ENCODE results near the gene TMEM178B.

The TMEM178B gene

DNA sequence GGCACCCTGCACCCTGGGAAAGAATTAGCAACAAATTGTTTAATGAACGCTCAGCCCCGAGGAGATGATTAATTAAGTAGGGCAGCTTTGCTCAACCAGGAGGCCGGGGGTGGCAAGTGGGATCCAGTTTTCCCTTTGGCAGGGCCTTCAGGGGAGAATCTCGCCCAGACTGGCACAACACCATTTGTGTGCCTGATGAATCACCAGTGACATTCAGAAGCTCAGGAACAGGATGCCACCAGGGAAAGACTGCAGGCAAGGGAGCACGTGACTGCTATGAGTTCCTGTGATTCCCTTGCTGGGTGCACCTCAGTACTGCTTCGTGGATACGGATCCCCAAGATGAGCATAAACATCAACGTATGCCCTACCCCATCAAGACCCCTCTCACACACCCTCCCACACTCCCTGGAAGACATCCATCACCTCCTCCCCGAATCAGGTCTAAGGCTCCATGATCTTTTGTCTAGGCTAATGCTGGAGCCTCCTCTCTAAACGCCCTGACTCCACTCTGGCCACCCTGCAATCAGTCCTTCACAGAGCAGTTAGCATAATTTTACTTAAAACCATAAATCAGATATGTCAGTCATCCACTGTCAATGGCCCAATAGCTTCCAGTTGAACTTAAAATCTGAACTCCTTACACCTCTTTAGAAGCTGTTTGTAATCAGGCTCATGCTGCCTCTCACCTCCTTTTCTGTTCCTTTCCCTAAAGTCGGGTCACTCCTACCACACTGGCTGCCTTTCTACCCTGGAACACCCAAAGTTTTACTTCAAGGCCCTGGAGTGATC lies 368.2 kb downstream of the TMEM178B start:
- Histone ChIP-seq H3K4me3 (ENCODE audit: low read length in 2 of 2) (no peak overlapping the region), H3K27ac (ENCODE audit: low read depth in 2 of 2, low read length in 2 of 2) (no peak overlapping the region), H3K27me3 (ENCODE audit: control insufficient read depth in 2 of 2, insufficient read depth in 2 of 2, low read length in 2 of 2) (no peaks in the 10 kb centered on the region)

DNA sequence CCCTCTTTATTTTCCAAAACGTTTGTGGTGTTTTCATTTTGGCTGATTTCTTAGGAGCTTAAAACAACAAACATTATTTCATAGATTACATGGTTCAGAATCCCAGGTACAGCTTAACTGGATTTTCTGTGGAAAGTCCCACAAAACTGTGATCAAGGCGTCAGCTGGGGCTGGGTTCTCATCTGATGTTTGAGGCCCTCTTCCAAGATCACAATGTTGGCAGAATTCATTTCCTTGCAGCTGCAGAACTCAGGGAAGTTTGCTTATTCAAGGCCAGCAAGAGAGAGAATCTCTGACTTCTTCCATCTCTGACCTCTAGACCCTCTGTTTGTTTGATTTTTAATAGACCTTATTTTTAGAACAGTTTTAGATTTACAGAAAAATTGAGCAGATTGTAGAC lies 368.9 kb downstream of the TMEM178B start:
- no peaks in the 10 kb centered on the region for H3K36me3 ChIP-seq (ENCODE audit: control insufficient read depth in 2 of 2, insufficient read depth in 2 of 2, low read length in 2 of 2)
- no peaks in the 10 kb centered on the region for H3K9me3 ChIP-seq (ENCODE audit: control insufficient read depth in 2 of 2, low read length in 2 of 2)
- H3K9ac ChIP-seq (ENCODE audit: low read depth in 1 of 2, low read length in 2 of 2): no peak overlapping the region
- H3K4me3 ChIP-seq (ENCODE audit: low read length in 2 of 2): no peak overlapping the region
- H3K27me3 ChIP-seq (ENCODE audit: control insufficient read depth in 2 of 2, insufficient read depth in 2 of 2, low read length in 2 of 2): no peaks in the 10 kb centered on the region
- H3K4me1 ChIP-seq (ENCODE audit: control insufficient read depth in 2 of 2, insufficient read depth in 2 of 2, low read length in 2 of 2): no peaks in the 10 kb centered on the region
- H3K27ac ChIP-seq (ENCODE audit: low read depth in 2 of 2, low read length in 2 of 2): no peak overlapping the region

More for the DNA sequence above, 368.2 kb downstream of the TMEM178B start:
- Histone ChIP-seq H3K9ac (ENCODE audit: low read depth in 1 of 2, low read length in 2 of 2) (no peak overlapping the region), H3K4me1 (ENCODE audit: control insufficient read depth in 2 of 2, insufficient read depth in 2 of 2, low read length in 2 of 2) (no peaks in the 10 kb centered on the region), H3K9me3 (ENCODE audit: control insufficient read depth in 2 of 2, low read length in 2 of 2) (no peaks in the 10 kb centered on the region), H3K36me3 (ENCODE audit: control insufficient read depth in 2 of 2, insufficient read depth in 2 of 2, low read length in 2 of 2) (no peaks in the 10 kb centered on the region)

DNA sequence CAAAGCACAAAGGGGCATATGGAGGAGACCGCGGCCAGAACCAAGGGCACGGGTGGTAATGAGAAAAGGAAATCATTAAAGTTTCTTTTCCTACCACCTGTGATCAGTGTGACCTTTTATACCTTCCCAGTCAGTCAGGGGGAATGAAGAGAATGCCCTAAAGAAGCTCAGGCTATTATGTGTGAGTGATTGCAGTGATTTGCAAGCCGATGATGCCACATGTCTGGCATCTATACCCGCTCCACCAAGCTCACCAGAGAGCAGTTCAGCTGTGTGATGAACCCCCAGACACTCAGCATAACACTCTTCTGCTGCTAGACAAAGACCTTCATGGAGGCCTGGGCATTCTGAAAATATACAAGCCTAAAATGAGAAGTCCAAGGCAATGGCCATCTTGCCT lies 371.1 kb downstream of the TMEM178B start:
- H3K4me3 ChIP-seq (ENCODE audit: low read length in 2 of 2): no peak overlapping the region
- H3K9me3 ChIP-seq (ENCODE audit: control insufficient read depth in 2 of 2, low read length in 2 of 2): no peaks in the 10 kb centered on the region
- no peak overlapping the region for H3K27ac ChIP-seq (ENCODE audit: low read depth in 2 of 2, low read length in 2 of 2)
- H3K9ac ChIP-seq (ENCODE audit: low read depth in 1 of 2, low read length in 2 of 2): no peak overlapping the region
- no peaks in the 10 kb centered on the region for H3K4me1 ChIP-seq (ENCODE audit: control insufficient read depth in 2 of 2, insufficient read depth in 2 of 2, low read length in 2 of 2)
- no peaks in the 10 kb centered on the region for H3K27me3 ChIP-seq (ENCODE audit: control insufficient read depth in 2 of 2, insufficient read depth in 2 of 2, low read length in 2 of 2)
- H3K36me3 ChIP-seq (ENCODE audit: control insufficient read depth in 2 of 2, insufficient read depth in 2 of 2, low read length in 2 of 2): no peaks in the 10 kb centered on the region

DNA sequence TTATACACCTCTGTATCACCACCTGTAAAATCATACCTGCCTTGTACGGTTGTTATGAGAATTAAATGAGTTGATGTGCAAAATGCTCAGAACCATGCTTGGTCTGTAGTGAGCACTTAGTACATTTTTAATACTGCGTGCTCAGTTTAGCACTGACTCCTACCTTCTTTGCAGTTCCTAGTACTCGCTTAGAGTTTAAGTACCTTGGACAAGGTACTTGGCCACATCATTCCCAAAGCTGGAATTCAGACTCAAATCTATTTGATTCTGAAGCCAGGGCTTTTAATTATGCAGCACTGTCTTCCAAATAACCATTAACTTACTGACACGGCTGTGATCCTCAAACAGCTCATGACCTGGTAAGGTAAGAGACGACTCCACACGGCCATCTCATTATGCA lies 377.4 kb downstream of the TMEM178B start:
- no peaks in the 10 kb centered on the region for H3K4me1 ChIP-seq (ENCODE audit: control insufficient read depth in 2 of 2, insufficient read depth in 2 of 2, low read length in 2 of 2)
- H3K27me3 ChIP-seq (ENCODE audit: control insufficient read depth in 2 of 2, insufficient read depth in 2 of 2, low read length in 2 of 2): no peaks in the 10 kb centered on the region
- H3K4me3 ChIP-seq (ENCODE audit: low read length in 2 of 2): no peak overlapping the region
- H3K36me3 ChIP-seq (ENCODE audit: control insufficient read depth in 2 of 2, insufficient read depth in 2 of 2, low read length in 2 of 2): no peaks in the 10 kb centered on the region
- no peak overlapping the region for H3K9ac ChIP-seq (ENCODE audit: low read depth in 1 of 2, low read length in 2 of 2)
- no peak overlapping the region for H3K27ac ChIP-seq (ENCODE audit: low read depth in 2 of 2, low read length in 2 of 2)
- H3K9me3 ChIP-seq (ENCODE audit: control insufficient read depth in 2 of 2, low read length in 2 of 2): no peaks in the 10 kb centered on the region

DNA sequence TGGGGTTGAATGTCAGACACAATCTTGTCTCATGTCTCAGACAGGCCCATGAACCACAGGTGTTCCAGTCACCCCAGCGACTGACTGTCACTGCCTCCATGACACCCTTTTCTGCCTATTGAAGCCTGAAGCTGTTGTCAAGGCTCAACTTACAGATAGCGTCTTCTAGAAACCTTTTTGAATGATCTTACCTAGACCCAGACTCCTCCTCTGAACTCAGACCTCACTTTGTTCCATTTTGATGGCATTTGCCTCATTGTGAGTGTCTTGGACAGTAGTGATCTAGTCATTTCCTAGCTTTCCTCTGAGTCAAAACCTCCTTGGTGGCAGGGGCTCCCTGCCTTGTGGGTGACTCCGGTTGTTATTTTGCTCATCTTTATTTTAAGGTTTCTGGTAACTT lies 379.0 kb downstream of the TMEM178B start:
- H3K36me3 ChIP-seq (ENCODE audit: control insufficient read depth in 2 of 2, insufficient read depth in 2 of 2, low read length in 2 of 2): no peaks in the 10 kb centered on the region
- H3K9me3 ChIP-seq (ENCODE audit: control insufficient read depth in 2 of 2, low read length in 2 of 2): no peaks in the 10 kb centered on the region
- H3K9ac ChIP-seq (ENCODE audit: low read depth in 1 of 2, low read length in 2 of 2): no peak overlapping the region
- H3K4me1 ChIP-seq (ENCODE audit: control insufficient read depth in 2 of 2, insufficient read depth in 2 of 2, low read length in 2 of 2): no peaks in the 10 kb centered on the region
- H3K4me3 ChIP-seq (ENCODE audit: low read length in 2 of 2): no peak overlapping the region
- no peak overlapping the region for H3K27ac ChIP-seq (ENCODE audit: low read depth in 2 of 2, low read length in 2 of 2)
- H3K27me3 ChIP-seq (ENCODE audit: control insufficient read depth in 2 of 2, insufficient read depth in 2 of 2, low read length in 2 of 2): no peaks in the 10 kb centered on the region

DNA sequence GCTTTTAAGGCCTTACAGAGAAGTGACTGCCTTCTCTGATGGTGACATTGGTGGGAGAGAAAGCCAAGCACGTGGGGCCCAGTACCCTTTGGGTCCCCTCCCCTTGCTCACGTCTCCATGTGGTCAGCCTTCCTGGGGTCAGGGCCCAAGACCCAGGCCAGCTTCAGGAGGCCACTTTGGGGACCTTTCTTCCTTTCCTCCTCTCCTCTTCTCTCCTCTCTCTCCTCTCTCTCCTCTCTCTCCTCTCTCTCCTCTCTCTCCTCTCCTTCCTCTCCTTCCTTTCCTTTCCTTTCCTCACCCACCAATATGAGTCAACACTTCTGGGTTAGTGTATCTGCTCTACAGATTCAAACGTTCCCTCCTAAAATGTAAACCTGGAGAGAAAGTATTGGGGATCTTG lies 380.5 kb downstream of the TMEM178B start:
- H3K27me3 ChIP-seq (ENCODE audit: control insufficient read depth in 2 of 2, insufficient read depth in 2 of 2, low read length in 2 of 2): no peaks in the 10 kb centered on the region
- H3K9me3 ChIP-seq (ENCODE audit: control insufficient read depth in 2 of 2, low read length in 2 of 2): no peaks in the 10 kb centered on the region
- H3K9ac ChIP-seq (ENCODE audit: low read depth in 1 of 2, low read length in 2 of 2): no peak overlapping the region
- H3K27ac ChIP-seq (ENCODE audit: low read depth in 2 of 2, low read length in 2 of 2): no peak overlapping the region
- H3K4me3 ChIP-seq (ENCODE audit: low read length in 2 of 2): no peak overlapping the region
- no peaks in the 10 kb centered on the region for H3K4me1 ChIP-seq (ENCODE audit: control insufficient read depth in 2 of 2, insufficient read depth in 2 of 2, low read length in 2 of 2)
- H3K36me3 ChIP-seq (ENCODE audit: control insufficient read depth in 2 of 2, insufficient read depth in 2 of 2, low read length in 2 of 2): no peaks in the 10 kb centered on the region

DNA sequence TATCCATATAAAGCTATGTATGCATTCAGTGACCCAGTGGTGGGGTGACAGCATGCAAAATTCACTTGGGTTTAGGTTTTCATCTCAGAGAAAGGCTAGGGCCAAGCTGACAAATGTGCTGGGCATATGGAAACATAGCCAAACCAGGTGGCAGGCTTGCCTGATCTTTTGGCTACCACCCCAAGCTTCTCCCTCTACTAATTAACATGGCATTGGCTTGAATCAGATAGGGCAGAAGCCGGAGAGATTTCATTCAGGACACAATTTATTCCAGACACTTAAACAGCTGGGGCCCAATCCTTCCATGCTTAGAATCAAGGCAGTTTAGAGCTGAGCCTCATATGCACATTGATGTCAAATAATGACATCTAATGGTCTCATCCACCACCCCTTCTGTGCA lies 381.9 kb downstream of the TMEM178B start:
- H3K4me1 ChIP-seq (ENCODE audit: control insufficient read depth in 2 of 2, insufficient read depth in 2 of 2, low read length in 2 of 2): no peaks in the 10 kb centered on the region
- no peak overlapping the region for H3K4me3 ChIP-seq (ENCODE audit: low read length in 2 of 2)
- no peaks in the 10 kb centered on the region for H3K9me3 ChIP-seq (ENCODE audit: control insufficient read depth in 2 of 2, low read length in 2 of 2)
- H3K27me3 ChIP-seq (ENCODE audit: control insufficient read depth in 2 of 2, insufficient read depth in 2 of 2, low read length in 2 of 2): no peaks in the 10 kb centered on the region
- no peak overlapping the region for H3K9ac ChIP-seq (ENCODE audit: low read depth in 1 of 2, low read length in 2 of 2)
- no peak overlapping the region for H3K27ac ChIP-seq (ENCODE audit: low read depth in 2 of 2, low read length in 2 of 2)
- no peaks in the 10 kb centered on the region for H3K36me3 ChIP-seq (ENCODE audit: control insufficient read depth in 2 of 2, insufficient read depth in 2 of 2, low read length in 2 of 2)

DNA sequence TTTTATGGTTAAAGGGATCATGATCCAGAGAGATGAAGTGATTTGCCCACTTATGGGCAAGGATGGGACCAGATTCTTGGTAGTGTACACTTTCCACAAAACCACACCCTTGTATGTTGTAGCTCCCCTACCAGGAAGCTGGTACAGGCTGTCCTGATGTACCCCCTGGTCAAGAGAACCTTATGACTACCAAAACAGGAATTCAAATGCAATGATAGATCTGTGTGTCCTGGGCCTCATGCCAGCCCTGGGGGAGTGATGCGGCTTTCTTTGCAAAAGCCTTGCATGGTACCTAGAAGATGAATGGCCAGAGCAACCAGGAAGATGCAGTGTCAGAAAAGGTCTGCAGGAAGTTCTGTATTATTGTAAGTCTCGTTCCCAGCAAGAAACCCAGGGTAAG lies 382.4 kb downstream of the TMEM178B start:
- Histone ChIP-seq H3K36me3 (ENCODE audit: control insufficient read depth in 2 of 2, insufficient read depth in 2 of 2, low read length in 2 of 2) (no peaks in the 10 kb centered on the region), H3K27ac (ENCODE audit: low read depth in 2 of 2, low read length in 2 of 2) (no peak overlapping the region), H3K9ac (ENCODE audit: low read depth in 1 of 2, low read length in 2 of 2) (no peak overlapping the region), H3K4me1 (ENCODE audit: control insufficient read depth in 2 of 2, insufficient read depth in 2 of 2, low read length in 2 of 2) (no peaks in the 10 kb centered on the region), H3K4me3 (ENCODE audit: low read length in 2 of 2) (no peak overlapping the region), H3K9me3 (ENCODE audit: control insufficient read depth in 2 of 2, low read length in 2 of 2) (no peaks in the 10 kb centered on the region), H3K27me3 (ENCODE audit: control insufficient read depth in 2 of 2, insufficient read depth in 2 of 2, low read length in 2 of 2) (no peaks in the 10 kb centered on the region)

DNA sequence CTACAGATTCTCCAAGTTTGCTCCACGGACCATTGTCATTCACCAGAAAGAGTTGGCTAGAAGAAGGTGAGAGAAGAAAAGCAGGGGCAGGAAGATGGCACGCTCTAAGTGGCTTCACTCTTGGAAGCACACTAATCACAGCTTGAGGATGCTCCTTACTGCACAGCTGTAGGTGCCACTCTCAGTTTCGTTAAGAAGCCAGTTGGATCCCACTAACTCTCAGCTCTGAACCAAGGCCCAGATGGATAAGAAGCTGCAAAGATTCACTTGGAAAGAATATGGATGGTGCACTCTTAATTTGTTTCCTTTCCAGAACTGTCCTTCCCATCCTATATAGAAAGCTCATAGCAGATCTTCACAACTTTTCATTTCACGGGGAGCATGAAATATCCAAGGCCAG lies 382.8 kb downstream of the TMEM178B start:
- Histone ChIP-seq H3K27ac (ENCODE audit: low read depth in 2 of 2, low read length in 2 of 2) (no peak overlapping the region), H3K36me3 (ENCODE audit: control insufficient read depth in 2 of 2, insufficient read depth in 2 of 2, low read length in 2 of 2) (no peaks in the 10 kb centered on the region), H3K4me1 (ENCODE audit: control insufficient read depth in 2 of 2, insufficient read depth in 2 of 2, low read length in 2 of 2) (no peaks in the 10 kb centered on the region), H3K27me3 (ENCODE audit: control insufficient read depth in 2 of 2, insufficient read depth in 2 of 2, low read length in 2 of 2) (no peaks in the 10 kb centered on the region), H3K9ac (ENCODE audit: low read depth in 1 of 2, low read length in 2 of 2) (no peak overlapping the region), H3K4me3 (ENCODE audit: low read length in 2 of 2) (no peak overlapping the region), H3K9me3 (ENCODE audit: control insufficient read depth in 2 of 2, low read length in 2 of 2) (no peaks in the 10 kb centered on the region)

DNA sequence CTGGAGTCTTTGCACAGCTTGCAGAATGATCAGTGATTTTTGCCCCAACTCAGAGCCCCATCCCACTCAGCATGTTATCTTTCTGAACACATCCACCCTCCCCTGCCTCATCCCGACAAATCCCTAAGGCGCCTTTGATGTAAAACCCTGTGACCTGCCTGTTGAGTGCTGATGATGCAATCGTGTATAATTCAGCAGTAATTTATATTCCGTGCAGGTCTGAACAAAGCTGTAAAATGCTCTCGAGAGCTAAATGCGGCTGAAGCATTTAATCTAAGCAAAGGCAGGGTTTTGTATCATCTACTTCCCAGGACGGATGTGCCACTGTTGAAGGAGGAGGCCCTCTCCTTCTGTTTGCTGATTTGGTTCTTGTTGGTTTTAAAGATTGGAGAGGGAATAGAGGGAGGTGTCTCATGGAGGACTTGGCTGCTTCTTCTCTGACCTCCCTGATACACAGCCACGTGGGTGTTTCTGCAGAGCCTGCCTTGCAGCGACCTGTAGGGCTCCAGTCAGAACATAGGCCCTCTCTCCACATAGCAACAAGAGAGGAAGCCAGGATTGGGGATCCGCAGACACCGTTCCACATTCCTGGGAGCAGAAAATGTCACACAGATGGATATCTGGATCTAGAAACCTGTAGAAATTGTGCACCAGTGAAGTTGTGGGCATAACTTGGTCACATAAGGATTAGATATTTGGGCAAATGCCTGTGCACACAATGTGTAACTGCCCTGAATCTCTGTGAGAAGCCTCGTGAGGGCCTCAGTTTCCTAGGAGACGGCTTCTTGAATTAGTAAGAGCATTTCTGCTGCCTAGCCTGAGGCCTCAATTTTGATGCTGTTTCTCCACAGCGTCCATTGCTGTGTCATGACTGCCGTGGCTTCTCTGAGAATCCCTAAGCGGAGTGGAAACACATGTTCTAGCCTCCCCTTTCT lies 387.2 kb downstream of the TMEM178B start:
- H3K9me3 ChIP-seq (ENCODE audit: control insufficient read depth in 2 of 2, low read length in 2 of 2): no peaks in the 10 kb centered on the region
- H3K4me1 ChIP-seq (ENCODE audit: control insufficient read depth in 2 of 2, insufficient read depth in 2 of 2, low read length in 2 of 2): no peaks in the 10 kb centered on the region
- no peak overlapping the region for H3K4me3 ChIP-seq (ENCODE audit: low read length in 2 of 2)
- no peaks in the 10 kb centered on the region for H3K36me3 ChIP-seq (ENCODE audit: control insufficient read depth in 2 of 2, insufficient read depth in 2 of 2, low read length in 2 of 2)
- no peak overlapping the region for H3K27ac ChIP-seq (ENCODE audit: low read depth in 2 of 2, low read length in 2 of 2)
- H3K27me3 ChIP-seq (ENCODE audit: control insufficient read depth in 2 of 2, insufficient read depth in 2 of 2, low read length in 2 of 2): no peaks in the 10 kb centered on the region
- H3K9ac ChIP-seq (ENCODE audit: low read depth in 1 of 2, low read length in 2 of 2): no peak overlapping the region

Data from mucosa of rectum (tissue), 2 donors.